Measurements from ENCODE around the gene PHC3.
"Not testable (repeated sequence)": the region's sequence is repeated elsewhere in the genome, so short reads cannot be mapped to it uniquely, and the experiment has no call there.

Gene PHC3

DNA sequence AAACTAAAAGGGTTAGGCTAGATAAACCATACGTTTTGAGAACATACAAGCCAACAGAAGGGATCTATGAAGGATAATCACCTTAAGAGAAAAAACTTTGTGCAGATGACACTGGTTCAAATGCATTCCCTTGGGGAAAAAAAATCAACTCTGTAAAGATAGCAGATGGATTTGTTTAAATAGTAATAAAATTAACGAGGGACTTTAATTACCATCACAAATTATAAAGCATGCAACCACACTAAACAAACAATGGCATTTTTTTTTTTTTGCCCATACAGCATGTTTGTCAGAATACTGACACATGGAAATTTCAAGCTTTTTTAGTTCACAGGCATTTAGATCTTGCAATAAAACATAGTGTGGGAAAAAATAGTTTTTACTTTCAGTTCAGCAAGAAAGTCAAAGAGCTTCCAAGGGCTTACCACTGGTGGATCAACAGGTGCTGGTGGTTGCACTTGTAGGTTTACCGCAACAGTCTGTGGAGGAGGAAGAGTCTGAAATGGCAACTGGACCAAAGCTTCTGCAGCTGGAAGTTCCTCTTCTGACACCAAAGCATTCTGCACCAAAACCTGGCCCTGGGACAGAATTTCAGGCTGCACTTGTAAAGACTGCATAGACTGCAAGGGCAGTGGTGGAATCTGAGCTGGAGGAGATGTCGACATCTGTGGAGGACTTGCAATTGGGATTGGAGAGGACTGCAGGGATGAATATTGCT, 53.1 kb downstream of the PHC3 start:
- DNase-seq, result no peak

DNA sequence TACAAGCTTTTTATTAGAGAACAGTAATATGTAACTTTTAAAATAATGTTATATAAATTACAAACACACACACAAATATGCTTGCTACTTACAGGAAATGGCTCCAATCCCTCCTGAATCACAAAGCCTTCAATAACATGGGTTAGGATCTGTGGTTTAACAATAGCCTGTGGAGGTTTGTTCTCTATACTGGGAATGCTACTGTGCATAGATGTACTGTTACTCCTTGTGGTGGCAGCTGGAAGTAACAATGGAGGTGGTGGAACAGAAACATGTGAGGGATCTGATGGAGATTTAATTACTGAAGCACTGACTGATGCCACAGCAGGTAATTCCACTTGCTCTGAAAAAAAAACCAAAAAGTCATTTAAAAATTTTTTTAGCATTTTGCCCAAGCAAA, 64.4 kb downstream of the PHC3 start:
- DNase-seq, result no peak

DNA sequence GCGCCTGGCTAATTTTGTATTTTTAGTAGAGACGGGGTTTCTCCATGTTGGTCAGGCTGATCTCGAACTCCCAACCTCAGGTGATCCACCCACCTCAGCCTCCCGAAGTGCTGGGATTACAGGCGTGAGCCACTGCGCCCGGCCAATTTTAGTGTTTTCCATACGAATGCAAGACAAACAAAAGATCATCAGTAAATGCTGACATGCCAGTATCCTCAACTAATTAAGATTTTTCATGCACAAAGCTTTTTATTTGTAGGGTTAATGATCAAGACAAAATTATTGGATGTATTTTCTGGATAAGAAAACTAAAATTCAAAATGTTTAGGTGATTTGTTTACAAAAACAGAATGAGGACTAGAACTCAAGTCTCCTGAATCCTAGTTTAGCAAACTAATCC, 67.4 kb downstream of the PHC3 start:
- DNase-seq, result not testable (repeated sequence)

- DNase-seq, result no peak
These were observed 70.3 kb downstream of the PHC3 start for GRCh38 chr3:170111147-170111771.

DNA sequence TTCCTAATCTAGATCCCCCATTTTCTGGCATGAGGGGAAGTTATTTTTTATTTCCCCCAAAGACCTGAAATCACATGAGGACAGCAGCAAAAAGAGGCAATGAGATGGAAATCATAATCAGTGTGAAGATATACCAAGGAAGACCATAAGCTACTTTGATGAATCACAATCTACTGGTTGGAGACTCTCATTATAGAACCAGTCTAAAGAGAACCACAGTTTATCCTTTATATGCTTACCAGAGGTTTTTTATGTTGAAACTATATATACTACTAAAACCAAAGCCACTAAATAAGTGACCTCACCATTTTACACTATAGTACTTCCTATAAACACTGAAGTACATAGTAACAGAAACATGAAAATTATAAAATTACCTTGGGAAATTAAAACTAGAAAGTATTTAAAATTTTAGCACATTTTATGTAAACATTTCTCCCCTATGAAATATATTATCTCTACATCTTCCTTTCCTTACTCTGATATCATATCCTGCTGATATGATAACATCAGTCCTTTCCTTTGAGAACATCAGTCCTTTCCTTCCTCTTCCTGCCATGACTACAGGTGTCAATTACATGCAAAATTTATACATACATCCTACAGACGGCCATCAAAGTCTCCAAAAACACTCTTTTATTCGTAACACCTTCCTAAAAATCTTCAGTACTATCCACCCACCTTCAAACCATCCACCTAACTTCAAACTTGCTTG, 71.8 kb downstream of the PHC3 start:
- DNase-seq, result no peak

DNA sequence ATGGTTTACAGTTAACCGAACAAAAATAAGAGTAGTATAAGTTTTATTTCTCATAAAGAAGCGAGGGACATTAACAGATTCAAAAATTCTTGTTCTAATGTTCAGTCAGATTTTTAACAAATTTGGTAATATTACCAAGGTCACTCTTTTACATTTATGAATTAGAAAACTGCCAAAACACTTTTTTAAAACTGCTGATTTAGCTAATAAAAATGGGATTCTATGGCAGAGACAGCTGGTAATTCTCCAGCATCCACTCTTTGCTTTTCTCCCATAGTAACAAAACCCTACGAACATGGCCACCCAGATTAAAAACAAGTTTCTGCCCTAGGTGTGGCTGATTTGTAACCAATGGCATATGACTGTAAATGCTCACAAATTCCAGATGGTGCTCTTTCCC, 72.6 kb downstream of the PHC3 start:
- DNase-seq, result no peak

GRCh38 chr3:170107941-170108340, 73.6 kb downstream of the PHC3 start:
- DNase-seq, result no peak

GRCh38 chr3:170102431-170102830, 79.1 kb downstream of the PHC3 start:
- no peak for DNase-seq

- no peak for DNase-seq
These were observed 80.6 kb downstream of the PHC3 start for GRCh38 chr3:170100944-170101343.

DNA sequence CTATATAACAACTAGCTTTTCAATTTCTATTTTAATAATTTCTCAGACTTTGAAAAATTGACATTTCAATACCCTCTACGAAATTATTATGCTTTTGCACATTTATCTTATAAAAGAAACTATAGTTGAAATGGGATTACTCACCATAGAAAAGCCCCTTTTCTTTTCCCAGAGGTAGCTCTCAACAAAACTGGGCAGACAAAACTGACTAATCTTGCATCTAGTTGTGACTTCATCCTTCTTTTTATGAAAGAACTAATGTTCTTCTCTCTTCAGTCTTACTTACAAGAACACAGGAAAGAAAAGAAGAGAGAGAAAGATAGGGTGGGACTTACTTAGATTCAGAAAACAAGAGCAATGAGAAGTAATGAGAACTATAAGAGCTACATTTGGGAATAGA, 82.8 kb downstream of the PHC3 start:
- no peak for DNase-seq

DNA sequence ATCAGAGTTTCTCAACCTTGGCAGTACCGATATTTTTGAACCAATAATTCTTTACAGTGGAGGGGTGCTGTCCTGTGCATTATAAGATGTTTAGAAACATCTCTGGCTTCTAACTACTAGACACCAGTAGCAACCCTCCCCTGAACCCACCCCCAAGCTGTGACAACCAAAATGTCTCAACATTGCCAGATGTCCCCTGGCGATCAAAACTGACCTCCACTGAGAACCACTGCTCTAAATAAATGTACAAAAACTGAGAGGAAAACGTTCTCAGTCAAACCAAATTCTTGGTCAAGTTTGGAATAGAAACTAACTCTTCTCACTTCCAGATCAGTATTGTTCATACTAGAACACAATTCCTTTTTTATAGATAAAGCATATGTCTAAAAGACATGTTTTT, 85.2 kb downstream of the PHC3 start:
- DNase-seq, result no peak

- DNase-seq, result no peak
These were observed 85.8 kb downstream of the PHC3 start for GRCh38 chr3:170095771-170096170.

DNA sequence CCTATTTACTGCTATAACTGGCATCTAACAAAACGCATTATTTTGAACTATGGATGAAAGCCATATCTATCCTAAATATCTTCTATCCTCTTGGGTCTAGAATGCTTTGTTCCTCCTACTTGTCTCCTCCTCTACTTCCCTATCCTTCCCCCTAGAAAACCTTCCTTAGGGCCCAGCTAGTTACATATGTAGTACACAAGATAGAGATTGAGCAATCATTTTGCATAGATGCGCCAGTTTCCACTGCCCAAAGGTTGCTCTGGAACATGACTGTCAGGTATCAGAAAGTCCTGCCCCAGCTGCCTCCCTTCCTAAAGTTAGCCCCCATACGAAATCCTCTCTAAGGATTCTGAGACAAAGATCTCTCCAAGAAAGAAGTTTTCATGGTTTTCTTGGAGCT, 88.6 kb downstream of the PHC3 start:
- DNase-seq, result no peak

- no peak for DNase-seq
These were observed 90.9 kb downstream of the PHC3 start for GRCh38 chr3:170090601-170090981.

DNA sequence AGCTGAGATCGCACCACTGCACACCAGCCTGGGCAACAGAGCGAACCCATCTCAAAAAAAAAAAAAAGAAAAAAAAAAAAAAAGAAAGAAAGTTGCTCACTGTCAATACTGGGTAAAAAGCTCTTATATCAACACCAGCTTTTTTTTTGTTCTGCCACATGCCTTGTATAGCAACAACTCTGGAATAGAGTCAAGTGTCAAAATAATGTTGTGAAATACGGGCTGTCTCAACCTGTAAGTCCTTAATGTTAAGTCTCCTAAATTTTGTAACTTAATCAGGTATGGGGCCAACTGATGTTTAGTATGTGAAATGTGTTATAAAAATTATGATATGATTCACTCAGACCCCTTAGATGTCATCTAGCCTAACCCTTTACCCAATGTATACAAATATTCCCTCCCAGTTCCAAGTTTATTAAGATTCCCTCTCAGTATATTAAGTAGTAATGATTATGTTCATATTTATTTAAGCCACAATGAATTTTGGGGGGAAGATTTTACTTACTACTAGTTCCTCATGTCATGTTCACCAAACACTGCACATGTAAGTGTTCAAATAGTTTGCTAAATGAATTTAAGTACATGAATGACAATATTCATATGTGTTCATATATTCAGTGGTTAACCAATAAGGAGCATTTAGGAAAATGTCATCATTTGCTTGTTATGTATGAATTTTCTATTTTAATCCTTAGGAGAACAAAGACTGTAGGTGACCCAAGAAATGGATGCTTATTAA, 91.5 kb downstream of the PHC3 start:
- no peak for DNase-seq

GRCh38 chr3:170085396-170085795, 96.1 kb downstream of the PHC3 start:
- no peak for DNase-seq

DNA sequence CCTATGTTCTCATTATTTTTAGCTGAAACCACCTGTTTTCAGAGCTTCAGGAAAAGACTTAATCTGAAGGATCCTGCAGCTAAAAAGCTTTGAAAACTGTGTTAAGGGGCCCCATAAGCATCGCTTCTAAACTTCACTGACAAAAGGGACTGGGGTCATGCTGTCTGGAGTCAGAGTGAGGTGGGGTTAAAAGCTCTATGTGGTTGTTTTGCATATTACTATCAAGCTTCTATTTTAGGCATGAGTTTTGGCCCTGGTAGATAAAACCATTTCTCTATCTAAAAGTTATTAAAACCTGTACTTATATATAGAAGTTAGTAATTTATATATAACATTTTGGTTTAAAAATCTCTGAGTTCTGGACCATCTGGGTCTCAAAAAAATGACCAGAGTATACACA, 98.2 kb downstream of the PHC3 start:
- no peak for DNase-seq

DNA sequence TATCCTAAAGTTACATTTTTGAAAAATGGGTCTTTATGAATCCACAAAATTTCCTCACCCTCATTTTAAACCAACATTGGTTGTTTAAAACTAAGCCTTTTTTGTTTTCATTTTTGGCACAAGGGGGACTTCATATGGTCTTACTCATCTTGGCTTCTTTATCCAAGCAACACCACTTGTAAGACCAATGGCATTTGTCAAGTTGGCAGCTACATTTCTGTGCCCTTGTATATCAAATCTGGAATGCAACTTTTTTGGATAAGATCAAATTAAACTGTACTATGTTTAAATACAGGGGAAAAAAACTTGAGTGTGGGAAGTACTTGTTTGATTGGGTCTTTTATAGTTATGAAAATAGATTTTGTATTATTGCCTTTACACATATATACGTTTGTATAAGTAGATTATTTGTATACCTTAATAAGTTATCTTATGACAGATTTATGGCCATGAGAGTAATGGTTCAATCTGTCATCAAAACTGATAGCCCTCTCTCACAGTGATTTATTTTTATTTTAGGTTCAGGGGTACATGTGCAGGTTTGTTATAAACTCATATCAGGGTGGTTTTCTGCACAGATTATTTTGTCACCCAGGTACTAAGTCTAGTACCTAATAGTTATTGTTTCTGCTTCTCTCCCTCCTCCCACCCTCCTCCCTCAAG, 100.3 kb downstream of the PHC3 start:
- no peak for DNase-seq

DNA sequence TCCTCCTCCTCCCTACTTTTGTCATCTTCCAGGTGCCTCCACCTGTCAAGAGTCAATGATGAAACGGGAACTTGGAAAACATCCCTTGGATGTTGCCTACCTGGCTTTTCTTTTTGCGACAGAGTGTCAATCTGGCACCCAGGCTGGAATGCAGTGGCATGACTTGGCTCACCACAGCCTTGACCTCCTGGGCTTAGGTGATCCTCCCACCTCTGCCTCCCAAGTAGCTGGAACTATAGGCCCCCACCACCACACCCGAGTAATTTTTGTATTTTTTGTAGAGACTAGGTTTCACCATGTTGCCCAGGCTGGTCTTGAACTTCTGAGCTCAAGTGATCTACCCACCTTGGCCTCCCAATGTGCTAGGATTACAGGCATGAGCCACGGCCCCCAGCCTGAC, 100.9 kb downstream of the PHC3 start:
- DNase-seq, result no peak

DNA sequence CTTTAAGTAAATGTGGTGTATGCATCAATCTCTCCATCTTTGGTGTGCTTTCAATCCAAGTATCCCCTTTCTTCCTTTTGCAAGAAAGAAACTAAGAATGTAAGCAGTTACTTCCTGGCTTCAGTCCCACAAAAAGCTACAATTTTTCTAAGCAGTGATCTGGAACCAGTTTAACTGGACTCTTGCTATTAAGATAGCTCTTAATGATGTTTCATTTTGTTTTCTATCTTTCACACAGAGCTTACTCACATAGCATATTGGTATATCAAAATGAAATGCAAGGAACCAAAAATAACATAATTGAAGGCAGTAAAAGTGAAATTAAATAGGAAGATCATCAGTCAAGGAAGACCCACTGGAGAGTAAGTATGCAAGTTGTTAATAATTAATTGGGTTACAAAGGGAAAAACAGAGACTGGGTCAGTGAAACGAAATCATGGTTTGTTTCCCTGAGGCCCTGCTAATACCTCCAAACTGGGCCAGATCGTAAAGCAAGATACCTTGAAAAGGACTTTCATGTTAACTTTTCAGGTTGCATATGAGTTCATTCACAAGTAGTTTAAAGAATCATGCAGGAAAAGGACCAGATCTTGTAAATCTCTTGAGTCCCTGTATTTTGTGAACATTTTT, 101.9 kb downstream of the PHC3 start:
- DNase-seq, result no peak

GRCh38 chr3:170078620-170079281, 102.8 kb downstream of the PHC3 start:
- no peak for DNase-seq

DNA sequence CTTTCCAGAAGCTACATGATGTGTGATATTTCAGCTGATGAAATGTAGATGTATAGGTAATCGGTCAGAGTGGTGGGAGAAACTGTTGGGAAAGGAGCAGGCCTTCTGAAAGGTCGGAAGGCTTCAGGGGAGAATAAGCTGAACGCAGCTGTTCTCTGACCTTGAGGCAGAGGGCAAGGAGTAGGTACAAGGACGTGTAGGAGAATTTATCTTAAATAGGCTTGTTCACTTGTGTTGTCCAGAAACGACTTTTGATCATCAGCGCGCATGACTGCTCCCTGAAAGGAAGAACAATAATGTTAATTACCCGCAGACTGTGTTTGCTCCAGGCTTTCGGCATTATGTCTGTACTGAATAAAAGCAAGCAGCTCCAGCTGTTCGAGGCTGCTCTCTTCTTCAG, 104.2 kb downstream of the PHC3 start:
- DNase-seq, result no peak

All from activated CD8-positive, alpha-beta memory T cell treated with anti-CD3 and anti-CD28 coated beads, Interleukin-2, amount 50 U/mL, for 48 hours (primary cell).